ENCODE results near the gene MSRB3.

MSRB3 gene

DNA sequence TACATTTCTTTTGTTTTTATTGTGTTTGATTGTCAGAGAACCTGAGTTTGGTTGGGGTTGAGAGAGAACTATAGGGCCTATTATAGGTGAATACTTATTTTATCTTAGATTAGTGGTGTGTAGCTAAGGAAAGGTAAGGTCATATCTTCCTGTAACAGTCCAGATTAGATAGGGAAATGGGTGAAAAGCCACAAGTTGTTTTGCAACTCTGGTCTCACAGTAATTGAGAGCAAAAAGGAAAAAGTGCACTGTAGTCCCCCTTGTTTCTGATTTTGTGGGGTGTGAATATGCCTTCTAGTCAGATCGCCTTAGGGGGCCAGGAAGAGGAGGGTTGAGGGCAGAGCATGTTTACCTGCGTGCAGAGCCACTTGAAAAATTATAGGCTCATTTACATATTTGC is 8.9 kb downstream of the MSRB3 start:
- Histone ChIP-seq H3K27ac (ENCODE audit: low read depth, low read length) (no peak overlapping the region), H3K36me3 (ENCODE audit: insufficient read depth, low read length) (no peaks in the 10 kb centered on the region), H3K79me2 (ENCODE audit: control insufficient read depth, insufficient read depth, low read length, unreplicated experiment) (peaks cover 73% of the 10 kb centered on the region), H3K4me1 (ENCODE audit: control insufficient read depth, insufficient read depth, low read length, unreplicated experiment) (peaks cover 5% of the 10 kb centered on the region), H3K27me3 (ENCODE audit: insufficient read depth, low read length) (no peaks in the 10 kb centered on the region), H3K4me3 (ENCODE audit: low read depth, low read length) (no peak overlapping the region), H2AFZ (ENCODE audit: low read length, unreplicated experiment) (no peak overlapping the region)

DNA sequence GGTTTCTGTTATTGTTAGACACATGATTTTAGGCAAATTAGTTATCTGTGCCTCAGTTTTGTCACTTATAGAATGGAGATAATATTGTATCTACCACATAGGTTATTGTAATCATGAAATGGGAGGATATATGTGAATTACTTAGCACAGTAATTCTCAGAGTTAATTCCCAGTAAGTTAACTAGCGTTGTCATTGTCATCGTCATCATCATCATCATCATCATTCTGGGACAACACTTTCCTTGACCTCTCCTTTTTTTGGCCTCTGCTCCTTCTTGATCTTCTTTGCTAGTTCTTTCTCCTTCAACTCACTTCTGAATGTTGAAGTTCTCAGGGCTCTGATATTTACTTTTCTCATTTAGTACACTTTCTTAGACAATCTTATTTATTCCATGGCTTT is 13.8 kb downstream of the MSRB3 start:
- Histone ChIP-seq H3K27me3 (ENCODE audit: insufficient read depth, low read length) (no peaks in the 10 kb centered on the region), H3K27ac (ENCODE audit: low read depth, low read length) (no peak overlapping the region), H3K4me1 (ENCODE audit: control insufficient read depth, insufficient read depth, low read length, unreplicated experiment) (no peaks in the 10 kb centered on the region), H3K4me3 (ENCODE audit: low read depth, low read length) (no peak overlapping the region), H3K79me2 (ENCODE audit: control insufficient read depth, insufficient read depth, low read length, unreplicated experiment) (peaks cover 70% of the 10 kb centered on the region), H2AFZ (ENCODE audit: low read length, unreplicated experiment) (no peak overlapping the region), H3K36me3 (ENCODE audit: insufficient read depth, low read length) (peaks cover 3% of the 10 kb centered on the region)

- H2AFZ ChIP-seq (ENCODE audit: low read length, unreplicated experiment) = no peak overlapping the region
- H3K27ac ChIP-seq (ENCODE audit: low read depth, low read length) = no peak overlapping the region
- no peaks in the 10 kb centered on the region for H3K4me1 ChIP-seq (ENCODE audit: control insufficient read depth, insufficient read depth, low read length, unreplicated experiment)
- peaks cover 69% of the 10 kb centered on the region for H3K79me2 ChIP-seq (ENCODE audit: control insufficient read depth, insufficient read depth, low read length, unreplicated experiment)
- H3K27me3 ChIP-seq (ENCODE audit: insufficient read depth, low read length) = no peaks in the 10 kb centered on the region
- peaks cover 3% of the 10 kb centered on the region for H3K36me3 ChIP-seq (ENCODE audit: insufficient read depth, low read length)
- H3K4me3 ChIP-seq (ENCODE audit: low read depth, low read length) = no peak overlapping the region
These were observed 15.3 kb downstream of the MSRB3 start for GRCh38 chr12:65293735-65294134.

DNA sequence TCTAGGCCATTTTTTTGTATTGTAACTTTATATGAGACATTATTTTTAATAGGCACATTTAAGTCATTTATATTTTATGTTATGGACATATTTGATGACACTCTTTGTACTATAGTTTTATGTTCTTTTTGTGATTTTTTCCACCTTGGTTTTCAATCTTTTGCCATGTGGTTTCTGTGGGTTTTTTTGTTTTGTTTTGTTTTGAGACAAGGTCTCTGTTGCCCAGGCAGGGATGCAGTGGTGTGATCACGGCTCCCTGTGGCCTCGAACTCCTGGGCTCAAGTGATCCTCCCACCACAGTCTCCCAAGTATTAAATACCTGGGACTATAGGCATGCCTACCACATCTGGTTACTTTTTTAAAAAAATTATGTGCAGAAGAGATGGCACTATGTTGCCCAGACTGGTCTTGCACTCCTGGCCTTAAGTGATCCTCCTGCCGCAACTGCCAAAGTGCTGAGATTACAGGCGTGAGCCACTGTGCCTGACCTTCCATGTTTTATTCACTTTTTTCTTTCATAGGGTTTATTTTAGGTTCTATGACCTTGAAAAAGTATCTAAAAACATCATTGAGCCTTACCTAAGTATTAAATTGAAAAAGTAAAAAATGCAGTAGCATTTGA is 16.3 kb downstream of the MSRB3 start:
- H3K4me1 ChIP-seq (ENCODE audit: control insufficient read depth, insufficient read depth, low read length, unreplicated experiment) = no peaks in the 10 kb centered on the region
- H3K27ac ChIP-seq (ENCODE audit: low read depth, low read length) = no peak overlapping the region
- no peaks in the 10 kb centered on the region for H3K27me3 ChIP-seq (ENCODE audit: insufficient read depth, low read length)
- peaks cover 75% of the 10 kb centered on the region for H3K79me2 ChIP-seq (ENCODE audit: control insufficient read depth, insufficient read depth, low read length, unreplicated experiment)
- no peak overlapping the region for H2AFZ ChIP-seq (ENCODE audit: low read length, unreplicated experiment)
- H3K4me3 ChIP-seq (ENCODE audit: low read depth, low read length) = no peak overlapping the region
- peaks cover 3% of the 10 kb centered on the region for H3K36me3 ChIP-seq (ENCODE audit: insufficient read depth, low read length)

- no peaks in the 10 kb centered on the region for H3K4me1 ChIP-seq (ENCODE audit: control insufficient read depth, insufficient read depth, low read length, unreplicated experiment)
- H3K27ac ChIP-seq (ENCODE audit: low read depth, low read length) = no peak overlapping the region
- peaks cover 3% of the 10 kb centered on the region for H3K36me3 ChIP-seq (ENCODE audit: insufficient read depth, low read length)
- peaks cover 77% of the 10 kb centered on the region for H3K79me2 ChIP-seq (ENCODE audit: control insufficient read depth, insufficient read depth, low read length, unreplicated experiment)
- H2AFZ ChIP-seq (ENCODE audit: low read length, unreplicated experiment) = no peak overlapping the region
- no peak overlapping the region for H3K4me3 ChIP-seq (ENCODE audit: low read depth, low read length)
- no peaks in the 10 kb centered on the region for H3K27me3 ChIP-seq (ENCODE audit: insufficient read depth, low read length)
These were observed 18.2 kb downstream of the MSRB3 start for GRCh38 chr12:65296508-65297265.

DNA sequence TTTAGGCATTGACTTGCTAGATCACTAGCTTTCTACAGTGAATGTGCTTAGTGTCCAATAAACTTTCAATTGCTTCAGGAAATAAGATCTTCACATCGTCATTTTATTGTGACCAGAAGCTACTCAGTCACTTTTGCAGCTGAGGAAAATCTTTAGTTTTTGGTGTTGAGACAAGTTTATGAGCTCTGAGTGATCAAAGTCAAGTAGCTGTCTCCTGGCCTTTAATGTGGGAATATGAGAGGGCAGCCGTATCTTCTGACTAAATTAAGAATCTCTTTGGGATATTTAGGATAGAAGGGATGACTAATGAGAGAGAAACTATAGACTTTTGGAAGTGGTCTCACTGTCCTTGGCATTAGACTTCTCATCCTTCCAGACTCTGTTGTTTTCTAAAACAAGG is 21.6 kb downstream of the MSRB3 start:
- Histone ChIP-seq H3K4me1 (ENCODE audit: control insufficient read depth, insufficient read depth, low read length, unreplicated experiment) (peaks cover 5% of the 10 kb centered on the region), H2AFZ (ENCODE audit: low read length, unreplicated experiment) (no peak overlapping the region), H3K27ac (ENCODE audit: low read depth, low read length) (no peak overlapping the region), H3K4me3 (ENCODE audit: low read depth, low read length) (no peak overlapping the region), H3K79me2 (ENCODE audit: control insufficient read depth, insufficient read depth, low read length, unreplicated experiment) (peaks cover 76% of the 10 kb centered on the region), H3K27me3 (ENCODE audit: insufficient read depth, low read length) (no peaks in the 10 kb centered on the region), H3K36me3 (ENCODE audit: insufficient read depth, low read length) (peaks cover 3% of the 10 kb centered on the region)

GRCh38 chr12:65300679-65301349 is 22.3 kb downstream of the MSRB3 start:
- H3K27me3 ChIP-seq (ENCODE audit: insufficient read depth, low read length) = no peaks in the 10 kb centered on the region
- H3K4me1 ChIP-seq (ENCODE audit: control insufficient read depth, insufficient read depth, low read length, unreplicated experiment) = peaks cover 12% of the 10 kb centered on the region
- H3K27ac ChIP-seq (ENCODE audit: low read depth, low read length) = no peak overlapping the region
- peaks cover 77% of the 10 kb centered on the region for H3K79me2 ChIP-seq (ENCODE audit: control insufficient read depth, insufficient read depth, low read length, unreplicated experiment)
- H2AFZ ChIP-seq (ENCODE audit: low read length, unreplicated experiment) = no peak overlapping the region
- H3K36me3 ChIP-seq (ENCODE audit: insufficient read depth, low read length) = peaks cover 3% of the 10 kb centered on the region
- H3K4me3 ChIP-seq (ENCODE audit: low read depth, low read length) = no peak overlapping the region

DNA sequence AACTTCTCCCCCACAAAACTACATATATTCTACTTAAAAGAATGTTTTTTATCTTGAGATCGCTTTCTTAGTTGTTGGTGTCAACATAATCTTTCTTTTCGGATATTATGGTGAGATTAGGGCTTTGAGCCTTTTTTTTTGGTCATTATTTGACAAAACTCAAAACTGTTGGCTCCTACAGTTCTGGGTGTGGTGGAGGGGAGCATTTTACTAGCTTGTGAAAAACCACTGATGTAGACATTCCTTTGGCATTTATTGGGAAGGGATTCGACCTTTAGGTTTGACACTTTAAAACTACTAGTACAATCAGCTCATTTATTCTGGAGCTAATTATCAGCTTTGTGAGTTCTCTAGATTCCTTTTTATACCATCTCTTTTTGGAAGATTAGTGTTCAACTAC is 24.4 kb downstream of the MSRB3 start:
- Histone ChIP-seq H2AFZ (ENCODE audit: low read length, unreplicated experiment) (no peak overlapping the region), H3K4me1 (ENCODE audit: control insufficient read depth, insufficient read depth, low read length, unreplicated experiment) (peaks cover 32% of the 10 kb centered on the region), H3K4me3 (ENCODE audit: low read depth, low read length) (no peak overlapping the region), H3K27ac (ENCODE audit: low read depth, low read length) (no peak overlapping the region), H3K27me3 (ENCODE audit: insufficient read depth, low read length) (no peaks in the 10 kb centered on the region), H3K79me2 (ENCODE audit: control insufficient read depth, insufficient read depth, low read length, unreplicated experiment) (peaks cover 75% of the 10 kb centered on the region), H3K36me3 (ENCODE audit: insufficient read depth, low read length) (no peaks in the 10 kb centered on the region)

GRCh38 chr12:65305346-65305950 is 27.0 kb downstream of the MSRB3 start:
- H3K27me3 ChIP-seq (ENCODE audit: insufficient read depth, low read length) = no peaks in the 10 kb centered on the region

DNA sequence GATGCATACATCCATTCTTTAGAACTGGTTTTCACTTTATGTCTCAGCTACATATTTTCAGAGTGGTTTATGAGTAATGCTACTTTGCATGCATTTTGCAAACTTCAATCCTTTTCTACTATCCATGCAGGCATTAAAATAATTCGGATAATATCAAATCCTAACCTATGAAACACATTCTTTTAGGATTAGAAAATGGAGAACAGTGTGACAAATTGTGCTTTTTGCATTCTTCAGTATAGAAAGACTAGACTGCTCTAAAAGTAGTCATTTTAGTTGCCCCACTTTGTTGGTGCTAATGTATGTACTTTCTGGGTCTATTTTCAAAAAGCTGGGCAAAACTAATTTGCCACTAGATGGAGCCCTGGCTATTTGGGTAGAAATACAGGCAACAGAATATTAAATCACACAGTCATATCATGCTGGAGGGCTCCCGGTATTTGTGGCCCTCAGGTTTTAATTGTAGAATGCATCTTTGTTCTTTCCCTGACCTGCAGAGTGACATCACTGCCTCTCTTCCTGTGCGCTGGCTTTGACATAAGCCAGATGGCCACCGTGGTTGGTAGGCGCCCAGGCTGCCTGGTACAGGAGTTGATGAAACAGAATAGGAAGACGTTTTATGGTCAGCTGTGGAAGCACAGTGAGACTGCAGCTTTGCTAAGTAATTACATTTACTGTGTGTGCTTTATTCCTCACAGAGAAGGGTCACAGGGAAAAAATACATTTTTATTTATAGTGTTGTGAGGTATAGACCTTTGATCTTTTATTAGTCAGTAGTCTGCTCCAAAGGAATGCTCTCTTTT is 28.1 kb downstream of the MSRB3 start:
- Histone ChIP-seq H3K4me3 (ENCODE audit: low read depth, low read length) (no peak overlapping the region), H3K27me3 (ENCODE audit: insufficient read depth, low read length) (no peaks in the 10 kb centered on the region), H3K79me2 (ENCODE audit: control insufficient read depth, insufficient read depth, low read length, unreplicated experiment) (peaks cover 55% of the 10 kb centered on the region), H2AFZ (ENCODE audit: low read length, unreplicated experiment) (peak overlapping the region; percentile 48), H3K27ac (ENCODE audit: low read depth, low read length) (peak overlapping the region; percentile 50), H3K36me3 (ENCODE audit: insufficient read depth, low read length) (0 out of 2 replicates have a peak, but pooled peaks cover 5% of the 10 kb centered on the region), H3K4me1 (ENCODE audit: control insufficient read depth, insufficient read depth, low read length, unreplicated experiment) (peaks cover 60% of the 10 kb centered on the region)

More at GRCh38 chr12:65305346-65305950, 27.0 kb downstream of the MSRB3 start:
- Histone ChIP-seq H2AFZ (ENCODE audit: low read length, unreplicated experiment) (no peak overlapping the region), H3K4me3 (ENCODE audit: low read depth, low read length) (no peak overlapping the region), H3K4me1 (ENCODE audit: control insufficient read depth, insufficient read depth, low read length, unreplicated experiment) (peaks cover 50% of the 10 kb centered on the region), H3K36me3 (ENCODE audit: insufficient read depth, low read length) (0 out of 2 replicates have a peak, but pooled peaks cover 5% of the 10 kb centered on the region), H3K79me2 (ENCODE audit: control insufficient read depth, insufficient read depth, low read length, unreplicated experiment) (peaks cover 65% of the 10 kb centered on the region), H3K27ac (ENCODE audit: low read depth, low read length) (0 out of 2 replicates have a peak overlapping the region, but pooled peaks have one; percentile 24)
